SKM-1 treated with dmso at 0.1 percent for 144 hours (cell line): ENCODE results near the gene C16orf46.
A peak's percentile ranks its signal among the peaks of the same experiment; 100 is the strongest.

Source experiments
- DNase-seq: peaks from one replicate; lab custom pipeline; 2025; ENCODE audit not compliant: unreplicated experiment; lab: John Stamatoyannopoulos, UW

The C16orf46 gene

DNA sequence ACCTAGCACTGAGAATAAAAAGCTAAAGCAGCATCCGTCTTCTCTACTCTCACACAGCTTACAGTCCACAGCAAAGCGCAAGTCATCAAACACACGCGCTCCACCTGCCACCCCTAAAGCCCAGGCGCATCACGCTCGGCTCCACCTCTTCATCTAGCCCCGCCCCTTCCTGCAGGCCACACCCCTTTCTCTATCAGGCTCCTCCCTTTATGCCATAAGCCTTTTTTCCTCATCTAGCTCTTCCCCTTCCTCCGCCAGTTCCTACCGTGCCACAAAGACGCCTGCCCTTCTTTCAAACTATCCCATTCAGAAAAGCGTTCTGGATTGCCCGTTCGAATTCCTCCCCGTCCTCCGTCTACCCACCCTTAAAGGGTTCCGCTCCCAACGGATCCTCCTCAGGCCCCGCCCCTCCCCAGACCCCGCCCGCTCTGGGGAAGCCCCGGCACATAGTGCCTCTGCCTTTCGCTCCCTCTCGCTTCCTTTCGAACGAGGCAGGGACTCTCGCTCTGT lies 417 bp downstream of the C16orf46 start:
- DNase-seq = peak; percentile 79

DNA sequence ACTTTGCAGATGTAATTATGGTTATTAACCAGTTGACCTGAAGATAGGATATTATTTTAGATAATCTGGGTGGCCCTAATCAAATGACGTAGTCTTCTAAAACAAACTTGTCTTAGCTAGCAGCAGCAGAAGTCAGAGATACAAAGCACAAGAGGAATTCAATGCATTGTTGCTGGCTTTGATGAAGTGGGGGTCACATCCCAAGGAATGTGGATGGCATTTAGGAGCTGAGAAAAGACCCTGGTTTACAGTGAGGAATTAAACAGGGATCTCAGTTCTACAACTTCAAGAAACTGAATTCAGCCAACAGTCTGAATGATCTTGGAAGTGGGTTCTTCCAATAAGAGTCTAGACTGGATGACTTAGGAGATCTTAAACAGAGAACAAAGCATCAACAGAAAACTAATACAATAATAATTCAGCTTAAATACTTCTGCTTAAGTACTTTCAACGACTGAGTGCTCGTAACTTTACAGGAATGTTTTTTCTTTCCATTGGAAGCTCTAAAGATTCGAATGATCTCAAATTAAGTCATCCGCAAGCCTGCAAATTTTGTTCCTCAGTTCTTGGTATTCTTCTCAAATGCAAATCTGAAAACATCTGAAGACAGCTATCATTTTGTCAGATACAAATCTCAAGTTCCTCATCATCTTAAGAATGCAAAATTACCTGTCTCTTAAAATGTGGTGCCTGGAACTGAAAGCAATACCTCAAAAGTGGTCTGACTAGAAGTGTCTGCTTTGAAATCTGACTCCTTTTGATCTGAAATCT lies 3.3 kb downstream of the C16orf46 start:
- no peak for DNase-seq

DNA sequence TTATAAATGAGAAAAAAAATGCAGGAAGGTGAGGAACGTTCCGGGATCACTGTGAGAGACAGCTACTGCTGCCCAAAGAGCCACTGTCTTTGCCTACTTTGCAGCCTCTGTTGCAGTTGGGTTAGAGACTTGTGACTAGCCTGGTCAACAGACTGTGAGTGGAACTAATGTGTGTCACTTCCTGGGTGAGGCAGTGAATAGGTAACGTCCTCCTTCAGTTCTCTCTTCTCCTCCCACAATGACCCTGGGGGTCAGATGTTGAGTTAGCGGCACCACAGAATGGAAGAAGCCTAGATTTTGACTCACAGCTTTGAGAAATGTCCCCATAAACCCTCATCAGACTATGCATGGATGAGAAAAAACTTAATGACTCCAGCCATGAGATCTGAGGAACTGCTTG lies 5.2 kb downstream of the C16orf46 start:
- no peak for DNase-seq

GRCh38 chr16:81070979-81071378 lies 6.1 kb downstream of the C16orf46 start:
- no peak for DNase-seq

DNA sequence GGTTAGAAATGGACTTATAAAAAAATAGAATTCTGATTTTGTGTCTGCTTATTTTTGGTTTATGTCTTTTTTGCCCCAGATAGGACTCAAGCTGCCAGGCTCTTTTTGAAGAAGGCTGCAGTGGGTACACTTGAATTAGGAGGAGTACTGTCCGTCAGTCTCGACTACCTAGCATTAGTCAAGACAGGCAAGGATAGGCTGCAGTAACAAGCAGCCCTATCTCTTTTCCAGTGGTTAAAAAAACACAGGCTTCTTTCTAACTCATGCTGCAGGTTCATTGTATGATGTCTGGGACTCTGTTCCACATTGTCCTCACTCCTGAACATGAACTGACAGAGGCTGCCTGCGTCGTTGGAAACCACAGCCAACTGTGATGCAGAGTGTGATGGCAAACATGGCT lies 8.0 kb downstream of the C16orf46 start:
- DNase-seq = no peak

- no peak for DNase-seq
Observed at GRCh38 chr16:81067166-81067565, 9.9 kb downstream of the C16orf46 start.

GRCh38 chr16:81066681-81067080 lies 10.4 kb downstream of the C16orf46 start:
- no peak for DNase-seq

DNA sequence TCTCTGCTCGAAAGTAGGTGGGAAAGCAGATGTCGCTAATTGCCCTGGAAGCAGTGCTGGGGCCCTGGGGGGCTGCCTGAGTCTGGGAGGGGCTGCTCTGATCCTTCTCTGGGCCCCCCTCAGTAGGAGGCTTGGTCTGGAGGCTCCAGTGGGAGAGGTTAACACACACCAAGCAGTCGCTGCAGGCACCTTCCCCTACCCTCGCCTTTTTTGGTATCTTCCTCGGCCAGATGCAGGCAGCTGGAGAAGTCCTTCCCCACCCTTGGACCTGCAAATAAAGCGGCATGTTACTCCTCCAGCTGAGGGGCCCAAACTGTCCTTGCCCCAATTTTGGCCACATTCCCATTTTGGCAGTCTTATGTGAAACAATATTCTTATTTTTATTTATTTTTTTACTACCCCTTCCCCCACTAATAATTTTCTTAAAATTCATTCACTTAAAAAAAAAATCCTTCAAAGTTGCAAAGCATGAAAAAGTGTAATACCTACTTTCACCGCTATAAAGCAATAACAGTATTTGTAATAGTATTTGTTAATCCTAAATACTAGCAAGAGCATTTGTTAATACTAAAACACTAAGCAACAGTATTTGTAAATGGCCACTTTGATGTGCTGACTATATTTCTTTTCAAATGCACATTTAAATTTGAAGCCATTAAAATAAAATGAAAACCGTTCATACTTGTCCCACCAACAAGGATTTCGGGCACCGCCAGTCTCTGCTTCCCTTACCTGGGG lies 15.0 kb downstream of the C16orf46 start:
- DNase-seq = no peak

DNA sequence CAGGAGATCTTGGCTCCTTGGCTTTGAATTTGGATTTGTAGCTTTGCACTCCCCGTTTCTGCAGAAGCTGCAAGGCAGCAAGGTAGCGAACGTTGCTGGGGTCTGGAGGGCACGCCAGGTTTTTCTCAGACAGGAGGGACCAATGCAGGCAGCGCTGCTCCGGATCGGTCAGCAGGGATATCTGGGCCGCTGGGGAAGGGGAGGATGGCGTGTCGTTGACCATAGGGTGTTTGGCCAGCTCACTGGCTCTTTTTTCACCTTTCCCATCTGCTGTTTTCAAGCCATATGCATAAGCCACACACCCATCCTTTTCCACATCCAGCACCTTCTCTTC lies 15.8 kb downstream of the C16orf46 start:
- DNase-seq = no peak

DNA sequence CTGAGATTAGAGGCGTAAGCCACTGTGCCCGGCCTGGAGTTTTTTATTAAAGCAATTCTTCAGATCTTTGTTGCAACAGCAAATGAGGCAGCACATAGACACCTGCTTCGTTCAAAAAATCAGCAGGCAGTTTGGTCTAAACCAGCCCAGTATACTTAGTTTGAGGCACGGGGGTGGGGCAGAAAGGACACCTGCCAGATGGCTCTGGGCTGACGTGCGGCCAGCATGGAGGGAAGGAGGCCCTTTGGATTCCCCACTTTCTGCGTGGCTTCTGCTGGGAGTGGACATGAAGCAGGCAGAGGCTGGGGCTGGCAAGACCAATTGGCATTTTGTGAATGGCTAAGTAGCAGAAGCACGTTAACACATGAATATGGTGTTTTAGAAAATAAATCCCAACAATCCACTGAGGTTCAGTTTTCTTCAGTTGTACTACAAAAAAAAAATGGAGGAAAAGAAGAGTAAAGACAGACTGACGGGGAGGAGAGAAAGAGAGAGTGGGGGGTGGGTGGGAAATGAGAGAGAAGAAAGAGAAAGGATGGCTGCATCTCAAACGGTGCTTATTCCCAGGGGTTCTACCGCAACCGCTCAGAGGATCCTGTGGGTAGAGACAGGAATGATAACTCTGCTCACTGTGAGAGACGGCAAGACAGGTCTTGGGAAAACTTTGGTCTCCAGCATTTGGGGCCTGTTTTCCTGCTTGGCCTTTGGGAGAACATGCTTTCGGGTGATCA lies 16.3 kb downstream of the C16orf46 start:
- no peak for DNase-seq

GRCh38 chr16:81053761-81054160 lies 23.3 kb downstream of the C16orf46 start:
- DNase-seq = no peak

- no peak for DNase-seq
Observed at GRCh38 chr16:81042821-81043220, 34.2 kb downstream of the C16orf46 start.

GRCh38 chr16:81041696-81042095 lies 35.3 kb downstream of the C16orf46 start:
- no peak for DNase-seq

- DNase-seq = no peak
Observed at GRCh38 chr16:81040842-81041241, 36.2 kb downstream of the C16orf46 start.

DNA sequence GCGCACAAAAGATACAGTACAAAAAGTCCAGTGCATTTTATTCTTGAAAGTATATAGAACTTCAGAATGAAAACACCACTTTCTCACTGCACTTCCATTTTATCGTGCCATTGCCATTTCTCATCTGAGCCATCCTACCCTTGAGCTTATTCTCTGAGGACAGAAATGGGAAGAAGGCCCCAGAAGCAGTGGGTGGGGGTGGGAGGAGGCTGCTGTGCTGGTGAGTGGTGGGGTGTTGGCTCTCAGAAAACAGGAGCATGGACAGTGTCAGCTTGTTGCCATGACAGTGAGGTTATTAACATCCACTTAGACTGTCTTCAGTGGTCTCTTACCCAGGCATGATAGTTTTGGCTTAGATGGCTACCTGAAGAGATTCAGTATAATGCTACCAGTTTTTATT lies 36.9 kb downstream of the C16orf46 start:
- no peak for DNase-seq

- no peak for DNase-seq
Observed at GRCh38 chr16:81036751-81037350, 40.2 kb downstream of the C16orf46 start.

GRCh38 chr16:81035975-81036750 lies 40.9 kb downstream of the C16orf46 start:
- DNase-seq = no peak

GRCh38 chr16:81035398-81035974 lies 41.6 kb downstream of the C16orf46 start, which contains the start of gene ATMIN:
ATMIN (plus strand) TSS chr16:81035842; CDS start chr16:81035871, 29 bp downstream.
- peak; percentile 62 for DNase-seq

DNA sequence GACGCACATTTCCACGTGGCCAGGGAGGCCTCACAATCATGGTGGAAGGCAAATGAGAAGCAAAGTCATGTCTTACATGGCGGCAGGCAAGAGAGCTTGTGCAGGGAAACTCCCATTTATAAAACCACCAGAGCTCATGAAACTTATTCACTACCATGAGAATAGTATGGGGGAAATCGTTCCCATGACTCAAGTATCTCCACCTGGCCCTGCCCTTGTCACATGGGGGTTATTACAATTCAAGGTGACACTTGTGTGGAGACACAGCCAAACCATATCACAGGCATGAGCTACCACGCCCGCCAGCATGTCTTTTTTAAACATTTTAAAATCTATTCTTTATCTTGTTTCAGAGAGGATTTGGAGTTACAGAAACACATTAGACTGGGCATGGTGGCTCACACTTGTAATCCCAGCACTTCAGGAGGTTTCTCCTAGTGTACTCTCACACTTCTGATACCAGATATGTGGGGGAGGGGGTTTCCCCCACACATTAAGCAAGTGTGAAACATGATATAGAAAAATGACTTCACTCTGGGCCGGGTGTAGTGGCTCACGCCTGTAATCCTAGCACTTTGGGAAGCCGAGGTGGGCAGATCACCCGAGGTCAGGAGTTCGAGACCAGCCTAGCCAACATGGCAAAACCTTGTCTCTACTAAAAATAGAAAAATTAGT lies 47.0 kb downstream of the C16orf46 start:
- no peak for DNase-seq

DNA sequence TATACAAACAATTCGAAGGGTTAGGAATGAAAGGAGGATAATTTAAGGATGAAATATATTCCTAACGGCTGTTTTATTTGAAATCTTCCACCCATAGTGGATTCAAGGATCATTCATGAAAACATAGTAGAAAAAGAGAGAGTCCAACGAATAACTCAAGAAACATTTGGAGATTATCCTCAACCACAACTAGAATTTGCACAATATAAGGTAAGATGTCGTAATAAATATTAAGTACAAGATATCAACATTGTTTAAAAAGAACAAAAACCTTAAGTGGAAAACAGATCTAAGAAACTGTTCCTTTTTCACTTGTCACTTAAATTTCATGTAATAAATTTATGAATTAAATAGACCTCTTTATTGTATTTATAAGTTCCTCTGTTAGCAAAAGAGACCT lies 50.6 kb downstream of the C16orf46 start:
- DNase-seq = no peak
